Tibial artery (tissue), 4 donors: ENCODE measurements around the gene ADGRL3.

Experiments
- DNase-seq, 2 donors: peaks; one replicate each; pipeline ENCODE4 v3.0.0-alpha.2; 2019
- H3K27ac ChIP-seq, 2 donors: fragments of 200-600 bp; sonication (generic) in 1 of 2; 1 replicate in 1 of 2; 2 replicates in 1 of 2; pipeline ENCODE4 v1.5.1; 2018 to 2019; ENCODE audit warnings: mild to moderate bottlenecking in 1 of 2
- H3K27me3 ChIP-seq, 2 donors: fragments of 200-600 bp; sonication (generic) in 1 of 2; one replicate each; pipeline versions ENCODE4 v1.5.1 to v1.6.0; 2016 to 2019
- H3K36me3 ChIP-seq, 3 donors: fragments of 200-600 bp; sonication (generic) in 2 of 3; one replicate each; pipeline ENCODE4 v1.5.1; 2016 to 2019; ENCODE audit warnings: mild to moderate bottlenecking in 2 of 3
- H3K4me1 ChIP-seq, 4 donors: fragments of 200-600 bp; sonication (generic) in 2 of 4; 1 replicate in 3 of 4; 2 replicates in 1 of 4; pipeline ENCODE4 v1.5.1; 2016 to 2019
- H3K4me3 ChIP-seq, 2 donors: fragments of 200-600 bp; sonication (generic) in 1 of 2; 1 replicate in 1 of 2; 2 replicates in 1 of 2; pipeline ENCODE4 v1.5.1; 2018 to 2019; ENCODE audit warnings: mild to moderate bottlenecking in 2 of 2
- H3K9me3 ChIP-seq, 3 donors: fragments of 200-600 bp; sonication (generic) in 1 of 3; one replicate each; pipeline ENCODE4 v1.5.1; 2016 to 2019
- CTCF ChIP-seq, 2 experiments: fragments of 200-600 bp in 1 of 2; fragments of 450-650 bp in 1 of 2; IDR thresholded peaks; one replicate each; pipeline ENCODE4 v1.5.1; 2017 to 2019; ENCODE audit warnings: antibody characterized with exemption in 2 of 2, mild to moderate bottlenecking in 1 of 2, moderate library complexity in 1 of 2
- intact Hi-C: fragments of 100-400 bp; cut with DNase I; formaldehyde crosslinking; loops from one replicate; pipeline ENCODE4 v1.15.0; 2023; ENCODE audit warnings: low total_unique reads

ADGRL3 gene

GRCh38 chr4:62126064-62126732 lies 926.1 kb downstream of the ADGRL3 start:
- intact Hi-C loops = no loop called here
- TF ChIP-seq CTCF (IDR thresholded peaks at IDR 0.05) = no peak
- DNase-seq = no peak

More at GRCh38 chr4:62126064-62126732, 926.1 kb downstream of the ADGRL3 start:
- no peaks in the 10 kb centered on the region for H3K27me3 ChIP-seq
- no peaks in the 10 kb centered on the region for H3K36me3 ChIP-seq
- no peak overlapping the region for H3K27ac ChIP-seq
- H3K4me3 ChIP-seq = no peak overlapping the region
- H3K4me1 ChIP-seq = no peaks in the 10 kb centered on the region
- no peaks in the 10 kb centered on the region for H3K9me3 ChIP-seq
